ENCODE data around the gene CNTN2.

CNTN2 gene

DNA sequence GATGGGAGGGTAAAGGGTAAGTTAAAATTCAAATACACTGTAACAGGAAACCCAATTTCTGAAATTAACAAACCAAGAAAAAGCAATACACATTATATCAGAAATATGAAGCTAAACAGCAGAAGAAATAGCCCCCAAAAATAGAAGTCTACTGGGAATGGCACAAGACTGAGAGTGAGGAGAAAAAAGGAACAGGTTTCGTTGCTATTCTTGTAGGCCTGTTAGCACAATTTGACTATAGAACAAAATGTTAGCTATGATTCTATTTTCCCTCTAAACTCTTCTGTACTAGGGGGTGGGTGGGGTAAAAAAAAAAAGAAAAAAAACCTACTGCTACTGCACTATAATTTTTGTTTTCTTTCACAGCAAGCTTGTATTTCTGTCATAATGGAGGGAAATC lies 66.3 kb downstream of the CNTN2 start:
- ATAC-seq (ENCODE audit: insufficient read depth, low read depth) (no peak), DNase-seq (no peak)
- Histone ChIP-seq H3K9ac (ENCODE audit: low read depth, low read length) (no peak overlapping the region), H3K36me3 (ENCODE audit: insufficient read depth, low read length) (peaks cover 59% of the 10 kb centered on the region), H4K20me1 (ENCODE audit: insufficient read depth, low read length) (peaks cover 6% of the 10 kb centered on the region; the same call in 1 of the 2 replicates), H3K27me3 (ENCODE audit: insufficient read depth, low read length, poor library complexity) (no peaks in the 10 kb centered on the region), H2AFZ (ENCODE audit: low read depth, low read length) (no peak overlapping the region), H3K4me3 (ENCODE audit: low read depth in 1 of 2, low read length in 2 of 2) (no peak overlapping the region), H3K4me2 (ENCODE audit: insufficient read depth, low read length) (no peak overlapping the region), H3K79me2 (ENCODE audit: insufficient read depth, low read length) (peaks cover 7% of the 10 kb centered on the region), H3K27ac (ENCODE audit: low read length) (no peak overlapping the region), H3K9me3 (ENCODE audit: insufficient read depth, low read length, severe bottlenecking) (no peaks in the 10 kb centered on the region), H3K4me1 (ENCODE audit: insufficient read depth, low read length) (no peaks in the 10 kb centered on the region)
- TF ChIP-seq, protein P1, sequence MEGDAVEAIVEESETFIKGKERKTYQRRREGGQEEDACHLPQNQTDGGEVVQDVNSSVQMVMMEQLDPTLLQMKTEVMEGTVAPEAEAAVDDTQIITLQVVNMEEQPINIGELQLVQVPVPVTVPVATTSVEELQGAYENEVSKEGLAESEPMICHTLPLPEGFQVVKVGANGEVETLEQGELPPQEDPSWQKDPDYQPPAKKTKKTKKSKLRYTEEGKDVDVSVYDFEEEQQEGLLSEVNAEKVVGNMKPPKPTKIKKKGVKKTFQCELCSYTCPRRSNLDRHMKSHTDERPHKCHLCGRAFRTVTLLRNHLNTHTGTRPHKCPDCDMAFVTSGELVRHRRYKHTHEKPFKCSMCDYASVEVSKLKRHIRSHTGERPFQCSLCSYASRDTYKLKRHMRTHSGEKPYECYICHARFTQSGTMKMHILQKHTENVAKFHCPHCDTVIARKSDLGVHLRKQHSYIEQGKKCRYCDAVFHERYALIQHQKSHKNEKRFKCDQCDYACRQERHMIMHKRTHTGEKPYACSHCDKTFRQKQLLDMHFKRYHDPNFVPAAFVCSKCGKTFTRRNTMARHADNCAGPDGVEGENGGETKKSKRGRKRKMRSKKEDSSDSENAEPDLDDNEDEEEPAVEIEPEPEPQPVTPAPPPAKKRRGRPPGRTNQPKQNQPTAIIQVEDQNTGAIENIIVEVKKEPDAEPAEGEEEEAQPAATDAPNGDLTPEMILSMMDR (IDR thresholded peaks at IDR 0.05; ENCODE audit: borderline replicate concordance, extremely low read depth, low read length, poor library complexity, severe bottlenecking): no peak

DNA sequence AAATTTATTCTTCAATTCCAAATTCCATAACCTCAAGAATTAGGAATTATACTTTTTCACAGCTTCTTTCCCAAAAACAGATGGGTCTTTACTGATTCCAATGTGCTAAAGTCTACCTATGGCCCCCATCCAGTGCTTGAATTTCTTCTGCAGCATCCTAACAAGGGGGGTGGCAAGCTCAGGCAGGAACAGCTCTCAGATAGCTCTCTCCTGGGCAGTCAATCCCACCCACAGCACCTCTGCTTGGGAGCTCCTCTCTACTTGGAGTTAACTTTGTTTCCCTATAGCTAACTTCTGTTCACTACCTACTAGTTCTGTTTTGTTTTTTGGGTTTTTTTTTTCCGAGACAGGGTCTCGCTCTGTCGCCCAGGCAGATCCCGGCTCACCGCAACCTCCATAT lies 66.7 kb downstream of the CNTN2 start:
- peaks cover 9% of the 10 kb centered on the region for H3K79me2 ChIP-seq (ENCODE audit: insufficient read depth, low read length)
- no peaks in the 10 kb centered on the region for H3K4me1 ChIP-seq (ENCODE audit: insufficient read depth, low read length)
- no peaks in the 10 kb centered on the region for H3K9me3 ChIP-seq (ENCODE audit: insufficient read depth, low read length, severe bottlenecking)
- H3K27ac ChIP-seq (ENCODE audit: low read length): no peak overlapping the region
- H3K4me2 ChIP-seq (ENCODE audit: insufficient read depth, low read length): no peak overlapping the region
- TF ChIP-seq EZH2 (IDR thresholded peaks at IDR 0.05; ENCODE audit: borderline replicate concordance, low read depth, low read length, severe bottlenecking): no peak
- TF ChIP-seq, protein P1 (IDR thresholded peaks at IDR 0.05; ENCODE audit: borderline replicate concordance, extremely low read depth, low read length, poor library complexity, severe bottlenecking): no peak
- no peak overlapping the region for H2AFZ ChIP-seq (ENCODE audit: low read depth, low read length)
- ATAC-seq (ENCODE audit: insufficient read depth, low read depth): no peak
- H3K4me3 ChIP-seq (ENCODE audit: low read depth in 1 of 2, low read length in 2 of 2): no peak overlapping the region
- no peak overlapping the region for H3K9ac ChIP-seq (ENCODE audit: low read depth, low read length)
- H4K20me1 ChIP-seq (ENCODE audit: insufficient read depth, low read length): peaks cover 6% of the 10 kb centered on the region; the same call in 1 of the 2 replicates
- H3K27me3 ChIP-seq (ENCODE audit: insufficient read depth, low read length, poor library complexity): no peaks in the 10 kb centered on the region
- peaks cover 62% of the 10 kb centered on the region for H3K36me3 ChIP-seq (ENCODE audit: insufficient read depth, low read length)
- no peak for DNase-seq

DNA sequence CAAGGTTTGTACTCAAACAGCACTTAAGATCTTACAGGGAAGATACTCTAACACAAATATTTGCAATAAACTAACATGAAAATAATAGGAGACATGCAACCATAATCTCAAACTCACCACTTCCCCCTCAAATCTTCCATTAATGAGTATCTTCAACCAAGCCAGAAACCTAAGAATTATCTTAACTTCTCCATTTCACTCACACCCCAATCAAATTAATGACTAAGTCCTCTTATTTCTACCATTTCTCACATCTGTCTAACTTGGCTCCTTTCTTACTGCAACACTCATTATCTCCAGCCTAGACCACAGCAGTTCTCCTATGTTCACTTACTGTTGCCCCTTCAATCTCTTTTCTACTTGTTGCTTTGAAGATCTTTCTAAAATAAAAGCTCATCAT lies 68.3 kb downstream of the CNTN2 start:
- Histone ChIP-seq H3K4me2 (ENCODE audit: insufficient read depth, low read length) (no peak overlapping the region), H3K79me2 (ENCODE audit: insufficient read depth, low read length) (peaks cover 17% of the 10 kb centered on the region), H3K4me1 (ENCODE audit: insufficient read depth, low read length) (no peaks in the 10 kb centered on the region), H3K9ac (ENCODE audit: low read depth, low read length) (no peak overlapping the region), H3K4me3 (ENCODE audit: low read depth in 1 of 2, low read length in 2 of 2) (no peak overlapping the region), H3K36me3 (ENCODE audit: insufficient read depth, low read length) (peaks cover 55% of the 10 kb centered on the region), H2AFZ (ENCODE audit: low read depth, low read length) (no peak overlapping the region), H4K20me1 (ENCODE audit: insufficient read depth, low read length) (no peaks in the 10 kb centered on the region), H3K27me3 (ENCODE audit: insufficient read depth, low read length, poor library complexity) (no peaks in the 10 kb centered on the region), H3K9me3 (ENCODE audit: insufficient read depth, low read length, severe bottlenecking) (no peaks in the 10 kb centered on the region), H3K27ac (ENCODE audit: low read length) (no peak overlapping the region)
- ATAC-seq (ENCODE audit: insufficient read depth, low read depth): no peak
- no peak for DNase-seq
- TF ChIP-seq, protein P1 (IDR thresholded peaks at IDR 0.05; ENCODE audit: borderline replicate concordance, extremely low read depth, low read length, poor library complexity, severe bottlenecking): no peak
- no peak for TF ChIP-seq EZH2 (IDR thresholded peaks at IDR 0.05; ENCODE audit: borderline replicate concordance, low read depth, low read length, severe bottlenecking)

DNA sequence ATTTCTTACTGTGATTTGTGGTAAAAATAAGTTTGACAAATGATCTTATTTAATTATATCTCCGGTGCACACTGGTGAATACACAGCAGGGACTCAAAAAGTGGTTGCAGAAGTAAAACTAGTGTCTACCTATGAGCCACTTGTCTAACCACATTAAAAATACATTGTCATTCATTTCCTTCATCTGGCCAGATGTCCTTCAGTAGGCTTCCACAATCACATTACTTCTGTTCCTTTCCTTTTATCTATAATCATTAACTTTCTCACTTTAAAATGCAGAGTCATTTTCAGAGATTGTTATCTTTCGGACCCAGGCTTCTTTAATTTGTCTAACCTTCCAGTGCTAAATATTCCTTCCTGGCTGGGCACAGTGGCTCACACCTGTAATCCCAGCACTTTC lies 75.7 kb downstream of the CNTN2 start:
- Histone ChIP-seq H3K4me3 (ENCODE audit: low read depth in 1 of 2, low read length in 2 of 2) (no peak overlapping the region), H2AFZ (ENCODE audit: low read depth, low read length) (no peak overlapping the region), H3K79me2 (ENCODE audit: insufficient read depth, low read length) (peaks cover 67% of the 10 kb centered on the region), H3K9ac (ENCODE audit: low read depth, low read length) (no peak overlapping the region), H3K27me3 (ENCODE audit: insufficient read depth, low read length, poor library complexity) (no peaks in the 10 kb centered on the region), H4K20me1 (ENCODE audit: insufficient read depth, low read length) (peaks cover 8% of the 10 kb centered on the region; the same call in 1 of the 2 replicates), H3K27ac (ENCODE audit: low read length) (no peak overlapping the region), H3K4me2 (ENCODE audit: insufficient read depth, low read length) (no peak overlapping the region), H3K4me1 (ENCODE audit: insufficient read depth, low read length) (peaks cover 33% of the 10 kb centered on the region), H3K36me3 (ENCODE audit: insufficient read depth, low read length) (peaks cover 34% of the 10 kb centered on the region), H3K9me3 (ENCODE audit: insufficient read depth, low read length, severe bottlenecking) (no peaks in the 10 kb centered on the region)
- no peak for ATAC-seq (ENCODE audit: insufficient read depth, low read depth)
- DNase-seq: no peak
- TF ChIP-seq, protein P1 (IDR thresholded peaks at IDR 0.05; ENCODE audit: borderline replicate concordance, extremely low read depth, low read length, poor library complexity, severe bottlenecking): no peak
- no peak for TF ChIP-seq EZH2 (IDR thresholded peaks at IDR 0.05; ENCODE audit: borderline replicate concordance, low read depth, low read length, severe bottlenecking)
